ENCODE results near the gene CASK. TPM values are rescaled to one million over a fixed set of nuclear protein-coding genes. Genes with fewer than 3 reads are reported as not detected.

Gene CASK
- total and polyA plus RNA-seq, 9 of the 15 experiments (the other 6 are each of a cell fraction or from before 2014, with no cell fraction given): 1.3 to 7.4 (median 5.2) TPM

DNA sequence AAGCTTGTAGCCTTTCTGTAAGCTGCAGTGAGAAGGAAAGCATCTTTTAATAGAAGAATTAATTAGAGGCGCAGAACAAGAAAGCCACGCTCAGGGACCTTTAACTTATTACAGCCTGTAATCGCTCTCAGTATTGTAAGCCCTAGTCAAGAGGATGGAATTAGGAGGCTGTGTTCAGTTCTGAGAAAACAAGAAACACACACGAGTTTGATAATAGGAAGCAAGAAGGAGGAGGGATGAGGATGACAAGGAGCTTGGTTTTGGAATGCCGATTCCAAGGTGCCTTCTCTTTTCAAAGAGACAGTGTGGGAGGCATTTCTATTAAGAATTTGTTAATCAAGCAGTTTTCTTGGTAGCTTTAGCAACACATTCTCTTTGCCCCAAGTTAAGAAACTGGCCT, 406.9 kb downstream of the CASK start (continued):
- TF ChIP-seq, protein P1, sequence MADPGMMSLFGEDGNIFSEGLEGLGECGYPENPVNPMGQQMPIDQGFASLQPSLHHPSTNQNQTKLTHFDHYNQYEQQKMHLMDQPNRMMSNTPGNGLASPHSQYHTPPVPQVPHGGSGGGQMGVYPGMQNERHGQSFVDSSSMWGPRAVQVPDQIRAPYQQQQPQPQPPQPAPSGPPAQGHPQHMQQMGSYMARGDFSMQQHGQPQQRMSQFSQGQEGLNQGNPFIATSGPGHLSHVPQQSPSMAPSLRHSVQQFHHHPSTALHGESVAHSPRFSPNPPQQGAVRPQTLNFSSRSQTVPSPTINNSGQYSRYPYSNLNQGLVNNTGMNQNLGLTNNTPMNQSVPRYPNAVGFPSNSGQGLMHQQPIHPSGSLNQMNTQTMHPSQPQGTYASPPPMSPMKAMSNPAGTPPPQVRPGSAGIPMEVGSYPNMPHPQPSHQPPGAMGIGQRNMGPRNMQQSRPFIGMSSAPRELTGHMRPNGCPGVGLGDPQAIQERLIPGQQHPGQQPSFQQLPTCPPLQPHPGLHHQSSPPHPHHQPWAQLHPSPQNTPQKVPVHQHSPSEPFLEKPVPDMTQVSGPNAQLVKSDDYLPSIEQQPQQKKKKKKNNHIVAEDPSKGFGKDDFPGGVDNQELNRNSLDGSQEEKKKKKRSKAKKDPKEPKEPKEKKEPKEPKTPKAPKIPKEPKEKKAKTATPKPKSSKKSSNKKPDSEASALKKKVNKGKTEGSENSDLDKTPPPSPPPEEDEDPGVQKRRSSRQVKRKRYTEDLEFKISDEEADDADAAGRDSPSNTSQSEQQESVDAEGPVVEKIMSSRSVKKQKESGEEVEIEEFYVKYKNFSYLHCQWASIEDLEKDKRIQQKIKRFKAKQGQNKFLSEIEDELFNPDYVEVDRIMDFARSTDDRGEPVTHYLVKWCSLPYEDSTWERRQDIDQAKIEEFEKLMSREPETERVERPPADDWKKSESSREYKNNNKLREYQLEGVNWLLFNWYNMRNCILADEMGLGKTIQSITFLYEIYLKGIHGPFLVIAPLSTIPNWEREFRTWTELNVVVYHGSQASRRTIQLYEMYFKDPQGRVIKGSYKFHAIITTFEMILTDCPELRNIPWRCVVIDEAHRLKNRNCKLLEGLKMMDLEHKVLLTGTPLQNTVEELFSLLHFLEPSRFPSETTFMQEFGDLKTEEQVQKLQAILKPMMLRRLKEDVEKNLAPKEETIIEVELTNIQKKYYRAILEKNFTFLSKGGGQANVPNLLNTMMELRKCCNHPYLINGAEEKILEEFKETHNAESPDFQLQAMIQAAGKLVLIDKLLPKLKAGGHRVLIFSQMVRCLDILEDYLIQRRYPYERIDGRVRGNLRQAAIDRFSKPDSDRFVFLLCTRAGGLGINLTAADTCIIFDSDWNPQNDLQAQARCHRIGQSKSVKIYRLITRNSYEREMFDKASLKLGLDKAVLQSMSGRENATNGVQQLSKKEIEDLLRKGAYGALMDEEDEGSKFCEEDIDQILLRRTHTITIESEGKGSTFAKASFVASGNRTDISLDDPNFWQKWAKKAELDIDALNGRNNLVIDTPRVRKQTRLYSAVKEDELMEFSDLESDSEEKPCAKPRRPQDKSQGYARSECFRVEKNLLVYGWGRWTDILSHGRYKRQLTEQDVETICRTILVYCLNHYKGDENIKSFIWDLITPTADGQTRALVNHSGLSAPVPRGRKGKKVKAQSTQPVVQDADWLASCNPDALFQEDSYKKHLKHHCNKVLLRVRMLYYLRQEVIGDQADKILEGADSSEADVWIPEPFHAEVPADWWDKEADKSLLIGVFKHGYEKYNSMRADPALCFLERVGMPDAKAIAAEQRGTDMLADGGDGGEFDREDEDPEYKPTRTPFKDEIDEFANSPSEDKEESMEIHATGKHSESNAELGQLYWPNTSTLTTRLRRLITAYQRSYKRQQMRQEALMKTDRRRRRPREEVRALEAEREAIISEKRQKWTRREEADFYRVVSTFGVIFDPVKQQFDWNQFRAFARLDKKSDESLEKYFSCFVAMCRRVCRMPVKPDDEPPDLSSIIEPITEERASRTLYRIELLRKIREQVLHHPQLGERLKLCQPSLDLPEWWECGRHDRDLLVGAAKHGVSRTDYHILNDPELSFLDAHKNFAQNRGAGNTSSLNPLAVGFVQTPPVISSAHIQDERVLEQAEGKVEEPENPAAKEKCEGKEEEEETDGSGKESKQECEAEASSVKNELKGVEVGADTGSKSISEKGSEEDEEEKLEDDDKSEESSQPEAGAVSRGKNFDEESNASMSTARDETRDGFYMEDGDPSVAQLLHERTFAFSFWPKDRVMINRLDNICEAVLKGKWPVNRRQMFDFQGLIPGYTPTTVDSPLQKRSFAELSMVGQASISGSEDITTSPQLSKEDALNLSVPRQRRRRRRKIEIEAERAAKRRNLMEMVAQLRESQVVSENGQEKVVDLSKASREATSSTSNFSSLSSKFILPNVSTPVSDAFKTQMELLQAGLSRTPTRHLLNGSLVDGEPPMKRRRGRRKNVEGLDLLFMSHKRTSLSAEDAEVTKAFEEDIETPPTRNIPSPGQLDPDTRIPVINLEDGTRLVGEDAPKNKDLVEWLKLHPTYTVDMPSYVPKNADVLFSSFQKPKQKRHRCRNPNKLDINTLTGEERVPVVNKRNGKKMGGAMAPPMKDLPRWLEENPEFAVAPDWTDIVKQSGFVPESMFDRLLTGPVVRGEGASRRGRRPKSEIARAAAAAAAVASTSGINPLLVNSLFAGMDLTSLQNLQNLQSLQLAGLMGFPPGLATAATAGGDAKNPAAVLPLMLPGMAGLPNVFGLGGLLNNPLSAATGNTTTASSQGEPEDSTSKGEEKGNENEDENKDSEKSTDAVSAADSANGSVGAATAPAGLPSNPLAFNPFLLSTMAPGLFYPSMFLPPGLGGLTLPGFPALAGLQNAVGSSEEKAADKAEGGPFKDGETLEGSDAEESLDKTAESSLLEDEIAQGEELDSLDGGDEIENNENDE (IDR thresholded peaks at IDR 0.05; ENCODE audit: low read depth, low read length): no peak
- TF ChIP-seq, protein P2, sequence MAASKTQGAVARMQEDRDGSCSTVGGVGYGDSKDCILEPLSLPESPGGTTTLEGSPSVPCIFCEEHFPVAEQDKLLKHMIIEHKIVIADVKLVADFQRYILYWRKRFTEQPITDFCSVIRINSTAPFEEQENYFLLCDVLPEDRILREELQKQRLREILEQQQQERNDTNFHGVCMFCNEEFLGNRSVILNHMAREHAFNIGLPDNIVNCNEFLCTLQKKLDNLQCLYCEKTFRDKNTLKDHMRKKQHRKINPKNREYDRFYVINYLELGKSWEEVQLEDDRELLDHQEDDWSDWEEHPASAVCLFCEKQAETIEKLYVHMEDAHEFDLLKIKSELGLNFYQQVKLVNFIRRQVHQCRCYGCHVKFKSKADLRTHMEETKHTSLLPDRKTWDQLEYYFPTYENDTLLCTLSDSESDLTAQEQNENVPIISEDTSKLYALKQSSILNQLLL (CRISPR knock-in tag; IDR thresholded peaks at IDR 0.05; ENCODE audit: borderline replicate concordance): no peak
- TF ChIP-seq POLR3G (IDR thresholded peaks at IDR 0.05; ENCODE audit: extremely low read depth, insufficient read length, insufficient replicate concordance): no peak
- TF ChIP-seq MAZ (CRISPR knock-in tag; conservative IDR thresholded peaks at IDR 0.05 in 1 of 2, IDR thresholded peaks at IDR 0.05 in 1 of 2): no peak
- TF ChIP-seq SAP30 (IDR thresholded peaks at IDR 0.05; ENCODE audit: borderline replicate concordance, insufficient read depth, low read depth, low read length, poor library complexity, severe bottlenecking): no peak
- TF ChIP-seq WHSC1 (IDR thresholded peaks at IDR 0.05; ENCODE audit: low read length): no peak
- no peak for TF ChIP-seq SRSF9 (IDR thresholded peaks at IDR 0.05; ENCODE audit: borderline replicate concordance, low read depth, low read length)
- no peak for TF ChIP-seq ZNF696 (CRISPR knock-in tag; conservative IDR thresholded peaks at IDR 0.05)
- TF ChIP-seq, protein P3, sequence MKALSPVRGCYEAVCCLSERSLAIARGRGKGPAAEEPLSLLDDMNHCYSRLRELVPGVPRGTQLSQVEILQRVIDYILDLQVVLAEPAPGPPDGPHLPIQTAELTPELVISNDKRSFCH (CRISPR knock-in tag; IDR thresholded peaks at IDR 0.05): no peak
- TF ChIP-seq, protein P3 (tag; IDR thresholded peaks at IDR 0.05): no peak
- TF ChIP-seq CHCHD3 (CRISPR knock-in tag; IDR thresholded peaks at IDR 0.05): no peak
- no peak for TF ChIP-seq CHD2 (IDR thresholded peaks at IDR 0.05; ENCODE audit: low read depth, low read length)
- no peak for TF ChIP-seq MECOM (CRISPR knock-in tag; IDR thresholded peaks at IDR 0.05)
- TF ChIP-seq, protein P4, sequence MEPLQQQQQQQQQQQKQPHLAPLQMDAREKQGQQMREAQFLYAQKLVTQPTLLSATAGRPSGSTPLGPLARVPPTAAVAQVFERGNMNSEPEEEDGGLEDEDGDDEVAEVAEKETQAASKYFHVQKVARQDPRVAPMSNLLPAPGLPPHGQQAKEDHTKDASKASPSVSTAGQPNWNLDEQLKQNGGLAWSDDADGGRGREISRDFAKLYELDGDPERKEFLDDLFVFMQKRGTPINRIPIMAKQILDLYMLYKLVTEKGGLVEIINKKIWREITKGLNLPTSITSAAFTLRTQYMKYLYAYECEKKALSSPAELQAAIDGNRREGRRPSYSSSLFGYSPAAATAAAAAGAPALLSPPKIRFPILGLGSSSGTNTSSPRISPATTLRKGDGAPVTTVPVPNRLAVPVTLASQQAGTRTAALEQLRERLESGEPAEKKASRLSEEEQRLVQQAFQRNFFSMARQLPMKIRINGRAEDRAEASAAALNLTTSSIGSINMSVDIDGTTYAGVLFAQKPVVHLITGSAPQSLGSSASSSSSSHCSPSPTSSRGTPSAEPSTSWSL (CRISPR knock-in tag; IDR thresholded peaks at IDR 0.05; ENCODE audit: borderline replicate concordance): no peak
